Left hindlimb (tissue), 1 donor: Measurements from ENCODE around the gene SLC2A1.

Source experiments
- DNase-seq: peaks from one replicate; pipeline ENCODE4 v3.0.0-alpha.2; 2018

Gene SLC2A1

GRCh38 chr1:42958488-42959319, at the start of gene SLC2A1:
Gene SLC2A1 (minus strand): TSS chr1:42958868. CDS start chr1:42958651, 217 bp downstream.
- DNase-seq, result peak; percentile 95

- DNase-seq, result peak; percentile 71
Observed at GRCh38 chr1:43007377-43008114, 48.9 kb upstream of the SLC2A1 start.

GRCh38 chr1:43005460-43006361, 47.0 kb upstream of the SLC2A1 start:
- DNase-seq, result no peak

DNA sequence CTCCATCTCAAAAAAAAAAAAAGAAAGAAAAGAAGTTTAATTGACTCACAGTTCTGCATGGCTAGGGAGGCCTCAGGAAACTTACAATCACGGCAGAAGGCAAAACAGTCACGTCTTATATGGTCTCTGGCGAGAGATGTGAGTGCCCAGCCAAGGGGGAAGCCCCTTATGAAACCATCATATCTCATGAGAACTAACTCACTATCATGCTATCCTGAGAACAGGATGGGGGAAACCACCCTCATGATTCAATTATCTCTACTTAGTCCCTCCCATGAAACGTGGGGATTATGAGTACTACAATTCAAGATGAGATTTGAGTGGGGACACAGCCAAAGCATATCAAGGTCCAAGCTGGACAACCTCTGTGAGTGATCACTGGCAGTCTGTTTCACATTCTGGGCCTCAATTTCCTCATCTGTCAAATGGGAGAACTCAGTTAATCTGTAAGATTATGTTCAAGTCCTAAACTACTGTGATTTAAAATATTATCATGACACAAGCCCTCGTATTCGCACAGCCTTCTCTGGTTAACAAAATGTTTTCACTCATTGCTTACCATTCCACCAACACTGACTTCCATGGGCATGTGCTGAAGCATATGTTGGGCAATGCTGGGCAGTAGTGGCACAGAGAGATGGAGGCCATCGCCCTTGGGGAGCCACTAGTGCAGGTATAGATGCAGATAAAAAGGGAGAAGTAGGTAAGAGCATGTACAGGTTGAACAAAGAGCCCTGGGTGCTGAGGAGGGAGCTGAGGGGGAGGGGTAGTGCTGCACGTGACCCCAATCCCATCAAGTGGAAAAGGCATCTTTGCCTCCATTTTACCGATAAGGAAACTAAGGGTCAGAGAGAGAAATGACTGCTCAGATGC, 46.2 kb upstream of the SLC2A1 start:
- DNase-seq, result no peak

DNA sequence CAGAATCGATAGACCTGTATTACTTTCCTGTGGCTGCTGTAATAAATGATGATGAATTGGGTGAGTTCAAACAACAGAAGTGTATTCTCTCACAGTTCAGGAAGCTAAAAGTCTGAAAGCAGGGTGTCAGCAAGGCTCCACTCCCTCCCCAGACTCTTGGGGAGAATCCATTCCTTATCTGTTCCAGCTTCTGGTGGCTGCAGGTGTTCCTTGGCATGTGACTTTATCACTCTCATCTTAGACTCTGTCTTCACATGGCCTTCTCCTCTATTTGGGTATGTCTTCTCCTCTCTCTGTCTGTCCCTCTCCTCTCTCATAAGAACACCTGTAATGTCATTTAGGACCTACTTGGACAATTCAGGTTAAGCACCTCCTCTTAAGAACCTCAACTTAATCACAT, 44.1 kb upstream of the SLC2A1 start:
- DNase-seq, result no peak

DNA sequence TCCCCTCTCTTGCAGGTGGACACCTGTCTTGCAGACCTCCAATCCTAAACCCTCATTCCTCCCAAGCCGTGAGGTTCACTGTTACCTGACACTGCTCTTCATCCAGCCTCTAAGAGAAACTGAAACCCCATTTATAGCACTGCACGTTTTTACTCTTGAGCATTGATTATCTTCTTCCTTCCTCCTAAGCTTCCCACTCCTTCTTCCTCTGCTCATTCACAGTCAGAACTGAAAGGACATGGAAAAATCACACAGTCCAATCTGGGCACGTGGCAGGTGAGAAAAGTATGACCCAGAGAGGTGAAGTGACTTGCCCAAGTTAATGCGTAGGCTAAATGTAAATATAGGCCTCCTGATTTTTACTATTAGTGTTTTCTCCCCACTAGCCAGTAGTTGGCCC, 43.4 kb upstream of the SLC2A1 start:
- DNase-seq, result no peak

DNA sequence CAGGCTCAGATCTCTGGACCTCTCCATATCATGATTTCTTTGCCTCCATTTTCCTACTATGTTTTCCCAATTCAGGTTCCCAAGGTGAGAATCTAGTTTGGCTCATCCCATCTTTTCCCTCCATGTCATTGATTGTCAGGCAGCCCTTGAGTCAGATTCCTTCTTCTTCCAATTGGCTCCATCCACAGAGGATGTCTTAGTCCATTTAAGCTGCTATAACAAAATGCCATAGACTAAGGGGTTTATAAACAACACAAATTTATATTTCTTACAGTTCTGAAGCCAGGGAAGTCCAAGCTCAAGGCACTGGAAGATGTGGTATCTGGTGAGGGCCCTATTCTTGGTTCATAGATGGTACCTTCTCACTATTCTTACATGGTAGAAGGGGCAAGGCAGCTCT, 42.8 kb upstream of the SLC2A1 start:
- no peak for DNase-seq

- no peak for DNase-seq
Observed at GRCh38 chr1:43000271-43000670, 41.6 kb upstream of the SLC2A1 start.

DNA sequence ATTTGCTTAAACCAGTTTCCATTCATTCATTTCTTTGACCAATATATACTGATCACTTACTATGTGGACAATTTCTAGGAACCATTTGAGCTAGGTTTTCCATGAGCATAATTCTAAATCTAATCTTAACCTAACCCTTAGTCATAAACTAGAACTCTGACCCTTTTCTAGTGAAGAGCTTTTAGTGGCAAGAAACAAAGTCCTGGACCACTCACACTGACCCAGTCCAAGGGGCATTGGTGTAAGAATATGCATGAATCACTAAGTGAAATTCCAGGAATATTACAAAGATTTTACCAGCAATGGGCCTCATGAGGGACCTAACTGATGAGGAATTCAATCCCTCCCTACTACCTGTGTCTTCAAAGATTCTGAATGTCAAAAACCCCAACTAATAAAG, 40.6 kb upstream of the SLC2A1 start:
- no peak for DNase-seq

DNA sequence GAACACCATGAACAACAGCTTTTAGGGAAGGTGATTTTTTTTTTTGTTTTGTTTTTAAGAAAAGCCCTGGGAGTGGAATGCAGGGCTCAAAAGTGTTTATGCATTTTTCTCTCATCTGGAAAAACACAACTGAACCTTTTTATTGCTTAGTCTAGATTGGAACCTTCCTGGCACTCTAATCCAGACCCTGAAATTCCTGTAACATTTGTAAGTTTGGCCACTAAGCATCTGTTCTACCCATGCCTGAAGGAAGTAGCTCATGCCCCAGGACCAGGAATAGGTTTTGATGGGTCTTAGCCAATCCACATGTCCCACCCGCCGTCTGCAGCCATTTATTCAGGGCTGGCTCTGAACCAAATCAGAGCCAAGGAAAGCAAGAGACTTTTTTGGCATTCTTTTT, 39.7 kb upstream of the SLC2A1 start:
- DNase-seq, result no peak

GRCh38 chr1:42996384-42996970, 37.8 kb upstream of the SLC2A1 start:
- no peak for DNase-seq

GRCh38 chr1:42993502-42994136, 35.0 kb upstream of the SLC2A1 start:
- no peak for DNase-seq

- no peak for DNase-seq
Observed at GRCh38 chr1:42992054-42992571, 33.4 kb upstream of the SLC2A1 start.

DNA sequence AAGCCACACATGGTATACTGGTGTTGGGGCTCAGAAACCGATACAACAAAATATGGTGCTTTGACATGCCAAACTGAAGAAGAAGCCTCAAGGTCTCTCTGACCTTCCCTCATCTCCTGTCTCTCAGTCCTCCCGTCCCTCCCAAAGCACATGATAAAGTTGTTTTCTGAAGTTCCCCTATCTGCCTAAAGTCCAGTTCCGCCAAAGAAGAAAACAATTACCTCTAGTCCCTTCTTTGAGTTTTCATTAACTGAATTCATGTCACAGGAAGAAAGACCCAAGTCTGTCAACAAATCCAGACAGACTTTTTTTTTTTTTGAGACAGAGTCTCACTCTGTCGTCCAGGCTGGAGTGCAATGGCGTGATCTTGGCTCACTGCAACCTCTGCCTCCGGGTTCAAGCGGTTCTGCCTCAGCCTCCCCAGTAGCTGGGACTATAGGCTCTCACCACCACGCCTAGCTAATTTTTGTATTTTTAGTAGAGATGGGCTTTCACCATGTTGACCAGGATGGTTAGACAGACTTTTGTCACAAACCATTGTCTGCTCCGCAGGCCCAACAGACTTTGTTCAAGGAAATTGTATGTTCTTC, 32.2 kb upstream of the SLC2A1 start:
- DNase-seq, result no peak

GRCh38 chr1:42983693-42984092, 25.0 kb upstream of the SLC2A1 start:
- DNase-seq, result no peak

DNA sequence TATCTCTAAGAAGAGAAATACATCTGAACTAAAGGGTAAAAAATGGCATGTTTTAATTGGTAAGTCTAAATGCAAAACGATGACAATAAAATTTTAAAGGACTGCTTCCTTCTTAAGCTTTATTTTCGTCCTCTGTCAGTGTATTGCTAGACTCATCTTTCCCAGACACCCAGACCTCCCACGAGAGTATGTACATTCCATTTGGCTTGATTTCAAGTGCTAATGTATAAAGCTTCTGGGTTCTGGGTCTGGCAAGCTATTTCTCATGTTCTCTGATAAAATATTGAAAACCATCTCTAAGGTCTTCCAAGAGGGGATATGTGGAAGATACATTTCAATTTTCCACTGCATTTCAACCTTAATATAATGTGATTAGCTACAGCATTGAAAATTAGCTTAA, 24.6 kb upstream of the SLC2A1 start:
- no peak for DNase-seq

DNA sequence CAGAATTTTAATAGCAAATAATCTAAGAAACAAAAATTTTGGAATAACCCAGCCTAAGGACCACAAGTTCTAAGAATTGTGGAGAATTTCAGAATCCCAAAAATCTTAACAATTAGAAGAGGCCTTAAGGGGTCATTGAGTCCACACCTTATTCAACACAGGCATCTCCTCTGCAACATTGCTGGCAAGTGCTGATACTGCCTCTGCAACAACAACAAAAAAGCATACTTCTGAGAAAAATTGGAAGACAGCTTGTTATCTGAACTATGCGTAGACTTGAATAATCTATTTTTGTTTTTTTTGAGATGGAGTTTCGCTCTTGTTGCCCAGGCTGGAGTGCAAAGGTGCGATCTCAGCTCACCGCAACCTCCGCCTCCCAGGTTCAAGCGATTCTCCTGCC, 24.0 kb upstream of the SLC2A1 start:
- DNase-seq, result no peak

- no peak for DNase-seq
Observed at GRCh38 chr1:42981871-42982270, 23.2 kb upstream of the SLC2A1 start.

GRCh38 chr1:42981255-42981805, 22.7 kb upstream of the SLC2A1 start:
- no peak for DNase-seq
